Osteocyte (in vitro differentiated cells): ENCODE data around the gene PFDN1. TPM values are rescaled to one million over a fixed set of nuclear protein-coding genes. Genes with fewer than 3 reads are reported as not detected.

Source experiments
- DNase-seq: peaks from one replicate; pipeline ENCODE4 v3.0.0; 2021; ENCODE audit warnings: mixed read lengths; ENCODE audit not compliant: unreplicated experiment; ENCODE audit errors: extremely low spot score
- H3K27ac Mint-ChIP-seq: one replicate; pipeline ENCODE4 v1.8.0; 2021; ENCODE audit warnings: mild to moderate bottlenecking, mixed read lengths; ENCODE audit not compliant: unreplicated experiment
- H3K27me3 Mint-ChIP-seq: one replicate; pipeline ENCODE4 v1.8.0; 2021; ENCODE audit warnings: mixed read lengths; ENCODE audit not compliant: unreplicated experiment
- H3K36me3 Mint-ChIP-seq: one replicate; pipeline ENCODE4 v1.8.0; 2021; ENCODE audit warnings: mixed read lengths; ENCODE audit not compliant: unreplicated experiment
- H3K4me1 Mint-ChIP-seq: one replicate; pipeline ENCODE4 v1.8.0; 2021; ENCODE audit warnings: mixed read lengths; ENCODE audit not compliant: unreplicated experiment
- H3K4me3 Mint-ChIP-seq: one replicate; pipeline ENCODE4 v1.8.0; 2021; ENCODE audit warnings: mild to moderate bottlenecking, moderate library complexity, mixed read lengths; ENCODE audit not compliant: unreplicated experiment
- H3K9me3 Mint-ChIP-seq: one replicate; pipeline ENCODE4 v1.8.0; 2021; ENCODE audit warnings: mixed read lengths; ENCODE audit not compliant: unreplicated experiment
- total RNA-seq: library from RNA; stranded (reverse); gene quantifications from 2 replicates; pipeline ENCODE4 v1.2.1, GENCODE V29; 2021
- TF ChIP-seq, protein P1 (sequence below): fragments of 200-600 bp; sonication (generic); IDR thresholded peaks from 2 replicates; pipeline ENCODE4 v1.5.0; 2021; ENCODE audit warnings: antibody characterized with exemption, mild to moderate bottlenecking, moderate library complexity

The PFDN1 gene
- total RNA-seq, 1 donor from 2014 or later, result 49.6 TPM

DNA sequence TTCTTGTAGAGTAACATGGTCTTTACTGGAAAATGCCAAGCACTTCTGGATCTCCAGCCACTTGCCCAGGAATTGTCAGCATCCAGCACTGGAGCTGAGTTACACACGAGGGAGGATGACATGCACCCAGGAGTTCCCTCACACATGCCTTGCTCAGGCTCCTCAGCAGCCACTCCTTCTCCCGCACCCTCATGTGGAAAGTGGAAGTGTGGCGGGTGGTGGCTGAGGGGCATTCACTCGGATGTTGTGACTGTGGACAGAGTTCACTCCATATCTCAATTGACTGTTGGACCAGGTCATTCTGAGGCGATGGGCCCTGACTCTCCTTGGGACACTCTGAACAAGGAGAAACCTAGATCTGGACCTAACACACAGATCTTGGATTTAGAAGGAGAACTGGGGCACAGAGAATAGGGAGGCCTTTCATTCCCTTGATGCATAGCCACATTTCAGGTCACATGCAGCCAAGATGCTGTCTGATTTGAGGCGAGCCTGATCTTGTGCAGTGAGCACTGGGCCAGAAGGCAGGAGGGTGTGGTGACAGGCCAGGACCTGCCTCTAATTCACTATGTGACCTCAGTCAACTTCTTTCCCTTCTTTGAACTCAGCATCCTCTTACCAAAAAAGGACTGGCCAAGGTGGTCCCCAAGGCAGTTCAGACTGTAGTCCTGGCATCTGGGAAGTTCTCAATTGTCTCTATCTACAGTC is 65.9 kb downstream of the PFDN1 start:
- Mint-ChIP-seq H3K9me3 (no peaks in the 10 kb centered on the region), H3K27ac (no peak overlapping the region), H3K4me3 (no peak overlapping the region), H3K36me3 (no peaks in the 10 kb centered on the region), H3K4me1 (peaks cover 15% of the 10 kb centered on the region), H3K27me3 (no peaks in the 10 kb centered on the region)
- DNase-seq, result no peak
- TF ChIP-seq, protein P1, sequence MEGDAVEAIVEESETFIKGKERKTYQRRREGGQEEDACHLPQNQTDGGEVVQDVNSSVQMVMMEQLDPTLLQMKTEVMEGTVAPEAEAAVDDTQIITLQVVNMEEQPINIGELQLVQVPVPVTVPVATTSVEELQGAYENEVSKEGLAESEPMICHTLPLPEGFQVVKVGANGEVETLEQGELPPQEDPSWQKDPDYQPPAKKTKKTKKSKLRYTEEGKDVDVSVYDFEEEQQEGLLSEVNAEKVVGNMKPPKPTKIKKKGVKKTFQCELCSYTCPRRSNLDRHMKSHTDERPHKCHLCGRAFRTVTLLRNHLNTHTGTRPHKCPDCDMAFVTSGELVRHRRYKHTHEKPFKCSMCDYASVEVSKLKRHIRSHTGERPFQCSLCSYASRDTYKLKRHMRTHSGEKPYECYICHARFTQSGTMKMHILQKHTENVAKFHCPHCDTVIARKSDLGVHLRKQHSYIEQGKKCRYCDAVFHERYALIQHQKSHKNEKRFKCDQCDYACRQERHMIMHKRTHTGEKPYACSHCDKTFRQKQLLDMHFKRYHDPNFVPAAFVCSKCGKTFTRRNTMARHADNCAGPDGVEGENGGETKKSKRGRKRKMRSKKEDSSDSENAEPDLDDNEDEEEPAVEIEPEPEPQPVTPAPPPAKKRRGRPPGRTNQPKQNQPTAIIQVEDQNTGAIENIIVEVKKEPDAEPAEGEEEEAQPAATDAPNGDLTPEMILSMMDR, result no peak

DNA sequence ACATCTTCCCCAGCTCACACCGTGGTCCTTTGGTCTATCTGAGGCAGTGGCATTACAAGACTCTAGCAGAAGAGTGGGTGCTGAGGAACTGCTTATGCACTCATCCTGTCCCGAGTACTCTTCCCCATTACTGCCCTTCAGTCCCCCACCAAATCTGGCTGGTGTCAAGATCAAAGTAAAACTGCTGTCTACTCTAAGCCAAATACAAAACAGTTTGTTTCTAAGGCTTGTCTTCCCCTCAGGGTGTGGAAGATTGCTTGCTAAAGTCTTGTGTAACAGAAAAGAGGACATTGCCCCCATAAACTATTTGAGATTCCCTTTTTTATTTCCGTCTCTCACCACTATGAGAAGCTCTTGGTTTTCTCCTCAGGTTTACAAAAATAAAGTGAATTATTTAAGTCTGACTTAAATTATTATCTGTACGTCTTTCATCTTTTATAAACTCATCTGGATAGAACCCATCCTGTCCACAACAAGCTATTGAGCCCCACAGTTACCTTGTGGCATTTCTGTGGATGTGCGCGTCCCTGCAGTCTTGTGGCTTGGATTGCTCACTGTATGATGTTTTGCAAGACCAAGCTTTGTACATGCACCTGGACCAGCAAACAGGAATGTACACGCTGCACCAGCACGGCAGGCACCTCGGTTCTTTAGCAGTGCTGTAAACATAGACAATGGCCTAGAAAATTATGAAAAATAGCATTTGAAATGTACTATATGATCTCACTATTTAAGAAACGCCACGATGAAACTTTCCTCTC is 66.9 kb downstream of the PFDN1 start:
- Mint-ChIP-seq H3K4me3 (no peak overlapping the region), H3K9me3 (no peaks in the 10 kb centered on the region), H3K27me3 (no peaks in the 10 kb centered on the region), H3K36me3 (no peaks in the 10 kb centered on the region), H3K4me1 (peaks cover 4% of the 10 kb centered on the region), H3K27ac (no peak overlapping the region)
- DNase-seq, result no peak
- TF ChIP-seq, protein P1, result no peak

DNA sequence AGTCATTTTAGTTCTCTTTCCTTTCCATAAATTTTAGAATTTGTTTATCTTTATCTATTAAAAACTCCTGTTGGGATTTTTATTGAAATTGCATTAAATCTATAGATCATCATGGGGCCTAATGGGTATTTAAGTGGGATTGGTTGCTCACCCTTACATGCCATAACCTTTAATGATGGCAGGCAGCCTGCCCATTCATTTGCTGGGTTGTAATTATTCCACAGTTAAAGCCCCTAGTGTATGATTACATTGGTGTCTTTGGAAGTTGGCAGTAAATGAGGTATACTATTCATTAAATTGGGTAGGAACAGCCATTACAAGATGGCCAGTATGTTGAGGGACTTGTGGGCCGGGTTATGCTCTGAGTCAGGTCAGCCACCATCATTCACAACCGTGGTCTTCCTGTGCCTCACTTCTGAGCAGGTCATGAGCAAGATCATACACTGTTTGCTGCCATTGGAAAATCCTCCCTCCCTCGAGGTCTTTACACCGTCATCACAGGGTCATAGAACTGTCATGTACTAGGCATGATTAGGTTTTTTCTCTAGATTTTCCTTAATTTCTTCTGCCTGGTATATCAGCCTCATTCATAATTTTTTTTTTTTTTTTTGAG is 68.4 kb downstream of the PFDN1 start:
- Mint-ChIP-seq H3K36me3 (no peaks in the 10 kb centered on the region), H3K9me3 (no peaks in the 10 kb centered on the region), H3K4me1 (no peaks in the 10 kb centered on the region), H3K27ac (no peak overlapping the region), H3K27me3 (no peaks in the 10 kb centered on the region), H3K4me3 (no peak overlapping the region)
- TF ChIP-seq, protein P1, result no peak
- DNase-seq, result no peak

DNA sequence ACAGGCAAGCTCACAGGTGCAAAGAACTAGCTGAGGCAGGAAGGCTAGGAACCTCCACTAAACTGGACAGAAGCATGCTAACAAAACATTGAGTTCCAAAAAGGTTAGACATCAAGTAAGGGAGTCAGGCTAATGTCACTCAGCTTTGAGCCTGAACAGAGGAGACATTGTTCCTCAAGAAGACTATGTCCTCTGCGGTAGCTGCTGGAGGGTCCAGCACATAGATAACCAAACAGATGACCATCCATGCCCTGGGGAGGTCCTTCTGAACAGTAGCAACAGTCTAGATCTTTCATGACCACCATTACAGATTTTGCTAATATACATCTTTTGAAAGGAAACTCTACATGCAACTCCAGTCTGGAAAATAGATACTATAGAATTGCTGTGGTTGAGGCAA is 70.2 kb downstream of the PFDN1 start:
- H3K9me3 Mint-ChIP-seq, result no peaks in the 10 kb centered on the region
- H3K4me1 Mint-ChIP-seq, result no peaks in the 10 kb centered on the region
- H3K27me3 Mint-ChIP-seq, result no peaks in the 10 kb centered on the region
- no peak for DNase-seq
- H3K4me3 Mint-ChIP-seq, result no peak overlapping the region
- no peak overlapping the region for H3K27ac Mint-ChIP-seq
- H3K36me3 Mint-ChIP-seq, result peaks cover 2% of the 10 kb centered on the region
- TF ChIP-seq, protein P1, result no peak

DNA sequence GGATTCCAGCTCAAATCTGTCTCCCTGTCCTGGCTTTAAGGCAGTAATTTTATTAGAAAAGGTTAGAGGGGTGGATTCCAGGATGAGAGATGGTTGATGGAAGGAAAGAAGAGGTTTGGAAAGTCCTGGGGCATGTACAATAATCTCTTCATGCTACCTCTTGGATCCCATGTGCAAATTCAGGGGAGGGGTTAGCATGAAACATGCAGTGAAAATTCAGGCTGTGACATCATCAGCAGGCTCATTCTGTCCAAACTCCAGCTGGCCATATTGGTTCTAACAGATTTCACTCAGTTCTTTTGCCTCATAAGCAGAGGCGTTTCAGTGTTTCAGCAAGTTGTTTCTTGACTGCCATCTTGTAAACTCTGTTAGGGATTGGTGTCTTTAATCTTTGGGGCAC is 72.5 kb downstream of the PFDN1 start:
- no peaks in the 10 kb centered on the region for H3K9me3 Mint-ChIP-seq
- H3K4me3 Mint-ChIP-seq, result no peak overlapping the region
- DNase-seq, result no peak
- no peaks in the 10 kb centered on the region for H3K4me1 Mint-ChIP-seq
- no peak overlapping the region for H3K27ac Mint-ChIP-seq
- peaks cover 2% of the 10 kb centered on the region for H3K36me3 Mint-ChIP-seq
- no peaks in the 10 kb centered on the region for H3K27me3 Mint-ChIP-seq
- TF ChIP-seq, protein P1, result no peak
